ENCODE data around the gene TAOK2.

DNA sequence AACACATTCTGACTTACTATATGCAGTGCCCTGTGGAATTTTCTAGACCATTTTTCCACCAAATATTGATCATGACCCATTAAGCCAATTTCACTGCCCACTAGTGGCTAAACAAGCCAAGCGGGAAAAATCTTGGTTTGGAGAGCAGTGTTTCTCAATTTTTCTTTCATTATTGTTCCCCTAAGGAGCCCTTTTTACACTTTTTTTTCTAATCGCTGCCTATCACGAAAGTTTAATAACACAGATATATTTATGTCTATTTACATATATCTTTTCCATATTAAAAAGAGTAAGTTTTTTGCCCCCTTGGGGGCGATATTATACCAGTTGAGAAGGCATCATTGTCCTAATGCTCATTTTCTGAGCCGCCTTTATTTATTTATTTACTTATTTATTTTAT is 68.2 kb downstream of the TAOK2 start:
- TF ChIP-seq POLR2A (IDR thresholded peaks at IDR 0.05) (no peak), CTCF (IDR thresholded peaks at IDR 0.05) (peak in 3 of 6 experiments; percentile 24 to 36 (median 30)), EP300 (IDR thresholded peaks at IDR 0.05) (no peak), POLR2AphosphoS5 (IDR thresholded peaks at IDR 0.05) (no peak)
